ENCODE results near the gene EIF3D. TPM values are rescaled to one million over a fixed set of nuclear protein-coding genes. Genes with fewer than 3 reads are reported as not detected.

EIF3D gene
- total and polyA plus RNA-seq, 2 of the 13 experiments (the other 11 are each of a cell fraction or from before 2014, with no cell fraction given) = 118 to 274 TPM

- TF ChIP-seq NFAT5 (CRISPR knock-in tag; IDR thresholded peaks at IDR 0.05) (peak; percentile 97), ZNF557 (CRISPR knock-in tag; IDR thresholded peaks at IDR 0.05) (0 out of 2 replicates have a peak, but pooled peaks have one; percentile 40), ZNF703 (CRISPR knock-in tag; IDR thresholded peaks at IDR 0.05; ENCODE audit: borderline replicate concordance) (peak; percentile 88; the same call in 1 of the 2 replicates), RFXAP (CRISPR knock-in tag; IDR thresholded peaks at IDR 0.05; ENCODE audit: borderline replicate concordance) (peak; percentile 80), JUN (CRISPR knock-in tag; IDR thresholded peaks at IDR 0.05) (peak; percentile 72), YEATS4 (CRISPR knock-in tag; IDR thresholded peaks at IDR 0.05; ENCODE audit: borderline replicate concordance) (no peak; the same call in none of the 2 replicates), ZNF260 (CRISPR knock-in tag; IDR thresholded peaks at IDR 0.05; ENCODE audit: borderline replicate concordance, low read depth) (no peak), SP5 (CRISPR knock-in tag; IDR thresholded peaks at IDR 0.05; ENCODE audit: borderline replicate concordance, low read depth) (peak; percentile 69; the same call in 1 of the 2 replicates), MED1 (CRISPR knock-in tag; IDR thresholded peaks at IDR 0.05) (peak; percentile 72), FOXO1 (CRISPR knock-in tag; IDR thresholded peaks at IDR 0.05) (0 out of 2 replicates have a peak, but pooled peaks have one; percentile 29), SP2 (CRISPR knock-in tag; IDR thresholded peaks at IDR 0.05) (no peak), ZNF484 (CRISPR knock-in tag; IDR thresholded peaks at IDR 0.05; ENCODE audit: borderline replicate concordance, low read depth) (no peak), PRDM10 (CRISPR knock-in tag; IDR thresholded peaks at IDR 0.05; ENCODE audit: low read depth) (peak; percentile 91)
- TF ChIP-seq, protein P1, sequence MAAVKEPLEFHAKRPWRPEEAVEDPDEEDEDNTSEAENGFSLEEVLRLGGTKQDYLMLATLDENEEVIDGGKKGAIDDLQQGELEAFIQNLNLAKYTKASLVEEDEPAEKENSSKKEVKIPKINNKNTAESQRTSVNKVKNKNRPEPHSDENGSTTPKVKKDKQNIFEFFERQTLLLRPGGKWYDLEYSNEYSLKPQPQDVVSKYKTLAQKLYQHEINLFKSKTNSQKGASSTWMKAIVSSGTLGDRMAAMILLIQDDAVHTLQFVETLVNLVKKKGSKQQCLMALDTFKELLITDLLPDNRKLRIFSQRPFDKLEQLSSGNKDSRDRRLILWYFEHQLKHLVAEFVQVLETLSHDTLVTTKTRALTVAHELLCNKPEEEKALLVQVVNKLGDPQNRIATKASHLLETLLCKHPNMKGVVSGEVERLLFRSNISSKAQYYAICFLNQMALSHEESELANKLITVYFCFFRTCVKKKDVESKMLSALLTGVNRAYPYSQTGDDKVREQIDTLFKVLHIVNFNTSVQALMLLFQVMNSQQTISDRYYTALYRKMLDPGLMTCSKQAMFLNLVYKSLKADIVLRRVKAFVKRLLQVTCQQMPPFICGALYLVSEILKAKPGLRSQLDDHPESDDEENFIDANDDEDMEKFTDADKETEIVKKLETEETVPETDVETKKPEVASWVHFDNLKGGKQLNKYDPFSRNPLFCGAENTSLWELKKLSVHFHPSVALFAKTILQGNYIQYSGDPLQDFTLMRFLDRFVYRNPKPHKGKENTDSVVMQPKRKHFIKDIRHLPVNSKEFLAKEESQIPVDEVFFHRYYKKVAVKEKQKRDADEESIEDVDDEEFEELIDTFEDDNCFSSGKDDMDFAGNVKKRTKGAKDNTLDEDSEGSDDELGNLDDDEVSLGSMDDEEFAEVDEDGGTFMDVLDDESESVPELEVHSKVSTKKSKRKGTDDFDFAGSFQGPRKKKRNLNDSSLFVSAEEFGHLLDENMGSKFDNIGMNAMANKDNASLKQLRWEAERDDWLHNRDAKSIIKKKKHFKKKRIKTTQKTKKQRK (IDR thresholded peaks at IDR 0.05; ENCODE audit: low read length) = no peak
- TF ChIP-seq, protein P2, sequence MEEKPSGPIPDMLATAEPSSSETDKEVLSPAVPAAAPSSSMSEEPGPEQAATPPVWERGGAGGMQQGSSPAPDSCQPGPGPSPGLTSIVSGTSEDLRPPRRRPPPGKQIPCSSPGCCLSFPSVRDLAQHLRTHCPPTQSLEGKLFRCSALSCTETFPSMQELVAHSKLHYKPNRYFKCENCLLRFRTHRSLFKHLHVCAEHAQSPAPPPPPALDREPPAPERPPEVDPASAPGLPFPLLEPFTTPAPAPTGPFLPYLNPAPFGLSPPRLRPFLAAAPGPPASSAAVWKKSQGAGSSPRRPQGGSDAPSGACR (CRISPR knock-in tag; IDR thresholded peaks at IDR 0.05) = 0 out of 2 replicates have a peak, but pooled peaks have one; percentile 94
Observed at GRCh38 chr22:36506637-36507517, 22.1 kb downstream of the EIF3D start, which contains the start of gene FOXRED2 (continued).
